Measurements from ENCODE around the gene UTY.

Gene UTY

GRCh38 chrY:13429551-13429950, 50.3 kb downstream of the UTY start (continued):
- TF ChIP-seq POU6F1 (CRISPR knock-in tag; IDR thresholded peaks at IDR 0.05; ENCODE audit: borderline replicate concordance, low read depth) (no peak), ZNF8 (CRISPR knock-in tag; IDR thresholded peaks at IDR 0.05) (no peak), CSRNP3 (CRISPR knock-in tag; IDR thresholded peaks at IDR 0.05) (no peak), CREB5 (CRISPR knock-in tag; IDR thresholded peaks at IDR 0.05; ENCODE audit: low read depth) (no peak), TCF4 (CRISPR knock-in tag; IDR thresholded peaks at IDR 0.05; ENCODE audit: borderline replicate concordance) (no peak), TOX (CRISPR knock-in tag; IDR thresholded peaks at IDR 0.05; ENCODE audit: borderline replicate concordance) (no peak), OSR1 (CRISPR knock-in tag; IDR thresholded peaks at IDR 0.05) (no peak), BACH2 (CRISPR knock-in tag; IDR thresholded peaks at IDR 0.05; ENCODE audit: borderline replicate concordance) (no peak), ISL1 (CRISPR knock-in tag; IDR thresholded peaks at IDR 0.05) (no peak), GLIS3 (CRISPR knock-in tag; IDR thresholded peaks at IDR 0.05) (no peak), ZNF70 (CRISPR knock-in tag; IDR thresholded peaks at IDR 0.05) (no peak)

- TF ChIP-seq ZNF8 (CRISPR knock-in tag; IDR thresholded peaks at IDR 0.05), result no peak
- TF ChIP-seq POU6F1 (CRISPR knock-in tag; IDR thresholded peaks at IDR 0.05; ENCODE audit: borderline replicate concordance, low read depth), result no peak
- TF ChIP-seq ZNF70 (CRISPR knock-in tag; IDR thresholded peaks at IDR 0.05), result no peak
- no peak for TF ChIP-seq ZFP30 (CRISPR knock-in tag; IDR thresholded peaks at IDR 0.05)
- no peak for TF ChIP-seq ESRRG (CRISPR knock-in tag; IDR thresholded peaks at IDR 0.05)
- TF ChIP-seq PATZ1 (CRISPR knock-in tag; IDR thresholded peaks at IDR 0.05; ENCODE audit: borderline replicate concordance), result no peak
- no peak for TF ChIP-seq CREB5 (CRISPR knock-in tag; IDR thresholded peaks at IDR 0.05; ENCODE audit: low read depth)
- TF ChIP-seq BACH2 (CRISPR knock-in tag; IDR thresholded peaks at IDR 0.05; ENCODE audit: borderline replicate concordance), result no peak
- no peak for TF ChIP-seq RARB (CRISPR knock-in tag; IDR thresholded peaks at IDR 0.05)
- TF ChIP-seq ISL1 (CRISPR knock-in tag; IDR thresholded peaks at IDR 0.05), result no peak
- TF ChIP-seq OSR1 (CRISPR knock-in tag; IDR thresholded peaks at IDR 0.05), result no peak
- TF ChIP-seq CSRNP3 (CRISPR knock-in tag; IDR thresholded peaks at IDR 0.05), result no peak
- no peak for TF ChIP-seq SNAI2 (CRISPR knock-in tag; IDR thresholded peaks at IDR 0.05)
- TF ChIP-seq PPARA (CRISPR knock-in tag; IDR thresholded peaks at IDR 0.05; ENCODE audit: borderline replicate concordance), result no peak
- ATAC-seq, result no peak
These were observed 56.5 kb downstream of the UTY start for GRCh38 chrY:13423281-13423732.

All from SK-N-SH treated with all-trans-retinoic acid at 6 μM for 48 hours (cell line).